PC-9 (cell line): ENCODE results near the gene MAGI1.

Experiments
- CTCF ChIP-seq: fragments of 200-600 bp; sonication (generic); conservative IDR thresholded peaks from 2 replicates; pipeline ENCODE4 v1.6.1; 2017; ENCODE audit warnings: mixed run types, antibody characterized with exemption, mild to moderate bottlenecking, moderate library complexity
- EZH2 ChIP-seq: fragments of 200-600 bp; sonication (generic); IDR thresholded peaks from 2 replicates; pipeline ENCODE4 v1.8.0; 2017; ENCODE audit warnings: antibody characterized with exemption, low read depth

DNA sequence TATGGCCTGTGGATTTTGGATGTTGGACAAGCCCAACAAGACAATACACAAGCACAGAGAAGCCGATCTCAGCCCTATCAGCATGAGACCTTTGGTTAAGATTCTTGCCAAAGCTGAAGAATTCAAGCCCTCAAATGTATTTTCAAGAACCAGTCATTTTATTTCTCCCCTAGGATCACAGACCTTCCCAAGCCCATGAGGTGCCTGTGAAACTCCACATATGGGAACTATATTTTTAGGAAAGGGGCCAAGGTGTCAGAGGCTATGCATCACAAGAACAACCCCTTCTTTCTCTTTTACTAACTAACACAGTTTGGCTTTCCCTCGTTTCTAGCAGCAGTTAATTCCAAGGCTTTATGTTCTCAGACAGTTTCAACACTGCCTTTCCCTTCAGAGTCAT, 364.5 kb downstream of the MAGI1 start:
- TF ChIP-seq CTCF (no peak), EZH2 (no peak)
